ENCODE results near the gene PHF19.
A peak's percentile ranks its signal among the peaks of the same experiment; 100 is the strongest.

PHF19 gene

DNA sequence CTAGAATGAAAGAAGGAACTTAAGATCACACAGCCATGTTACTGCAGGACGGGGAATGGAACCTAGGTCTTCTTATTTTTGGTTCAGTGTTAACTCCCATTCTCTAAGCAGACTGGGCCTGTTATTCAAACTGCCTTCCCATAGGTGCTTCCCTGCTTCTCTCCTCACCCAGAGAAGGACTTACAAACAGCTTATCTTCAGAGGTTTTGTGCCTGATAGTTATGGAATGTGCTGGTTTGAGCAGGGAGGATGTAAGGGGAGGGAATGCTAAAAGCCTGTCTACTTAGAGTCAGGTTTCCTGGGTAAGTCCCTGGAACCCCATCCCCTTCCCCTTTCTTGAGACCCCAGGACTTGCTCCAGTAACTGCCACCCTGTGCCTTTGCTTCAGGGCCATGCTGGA lies 30.1 kb downstream of the PHF19 start:
- no peak for FAIRE-seq

DNA sequence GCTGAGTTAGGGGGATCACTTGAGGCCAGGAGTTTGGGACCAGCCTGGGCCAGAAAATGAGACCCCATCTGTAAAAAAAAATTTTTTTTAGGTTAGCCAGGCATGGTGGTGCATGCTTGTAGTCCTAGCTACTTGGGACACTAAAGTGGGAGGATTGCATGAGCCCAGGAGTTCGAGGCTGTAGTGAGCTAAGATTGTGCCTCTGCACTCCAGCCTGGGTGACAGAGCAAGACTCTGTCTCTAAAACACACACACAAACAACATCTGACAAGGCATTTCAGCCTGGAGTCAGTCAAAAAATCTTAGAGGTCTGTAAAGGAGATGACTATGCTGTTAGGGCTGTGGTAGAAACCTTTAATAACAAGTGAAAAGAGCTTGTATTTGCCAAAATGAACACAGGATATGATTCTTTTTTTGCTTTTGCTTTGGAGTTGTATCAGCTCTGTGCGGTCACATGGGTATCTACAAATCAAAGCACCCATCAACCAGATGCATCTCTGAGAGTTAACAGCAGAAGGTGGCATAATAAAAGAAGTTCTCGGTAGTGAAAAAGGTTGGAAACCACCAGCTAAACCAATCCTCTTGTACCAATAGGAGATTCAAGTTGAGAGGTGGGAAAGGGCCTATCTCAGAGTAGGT lies 30.6 kb downstream of the PHF19 start:
- no peak for FAIRE-seq

DNA sequence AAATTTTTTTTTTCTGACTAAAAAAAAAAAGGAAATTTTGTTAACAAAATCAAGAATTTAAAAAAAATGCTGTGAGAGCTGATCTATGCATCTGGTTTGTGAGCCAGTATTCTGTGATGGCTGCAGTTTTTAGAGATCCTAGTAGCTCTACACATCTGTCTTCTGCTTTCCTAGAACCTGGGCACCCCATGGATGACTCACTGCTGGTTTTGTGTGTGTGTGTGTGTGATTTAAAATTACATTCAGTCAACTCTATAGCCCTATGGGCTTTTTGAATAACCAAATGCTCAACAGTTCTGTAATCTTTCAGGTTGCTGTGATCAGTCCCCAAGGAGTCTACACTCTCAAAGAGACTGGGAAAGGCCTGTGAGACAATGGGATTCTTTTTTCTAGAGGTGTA lies 31.7 kb downstream of the PHF19 start:
- no peak for FAIRE-seq

DNA sequence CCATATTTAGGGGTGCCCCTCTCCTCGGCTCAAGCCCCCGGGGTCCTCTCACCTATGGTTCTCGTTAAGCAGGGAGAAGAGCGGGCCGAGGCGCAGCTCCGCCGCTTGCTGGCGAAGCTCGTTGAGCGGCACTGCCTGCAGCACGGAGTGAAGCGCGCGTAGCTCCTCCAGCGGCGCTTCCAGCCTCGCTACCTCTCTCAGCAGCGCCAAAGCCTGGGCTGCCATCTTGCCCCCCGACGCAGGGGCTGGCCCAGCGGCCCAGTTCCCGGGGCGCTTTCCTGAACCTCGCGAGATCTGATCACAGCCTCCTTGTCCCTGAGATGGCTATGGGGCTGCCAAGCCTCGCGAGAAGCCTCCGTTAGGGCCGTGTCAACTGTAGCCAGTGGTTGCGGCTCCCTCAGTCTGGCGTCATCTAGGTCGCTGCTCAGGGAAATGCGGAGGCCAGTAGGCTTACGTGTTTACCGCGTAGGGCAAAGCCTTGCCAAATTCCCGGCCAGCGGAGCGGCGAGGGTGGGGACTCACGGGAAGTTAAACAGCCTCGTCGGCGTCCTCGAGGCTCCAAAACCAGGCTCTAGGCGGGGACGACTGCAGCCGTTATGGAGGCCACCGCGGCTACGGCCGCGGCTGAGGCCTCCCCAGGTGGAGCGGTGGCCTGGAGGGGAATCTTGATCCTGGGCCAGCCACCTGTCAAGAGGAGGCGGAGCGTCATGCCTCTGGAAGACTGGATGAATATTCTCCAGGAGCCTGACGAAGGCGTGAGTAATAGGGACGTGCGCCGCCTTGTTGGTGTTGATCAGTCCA lies 34.1 kb downstream of the PHF19 start, which contains the start of gene PSMD5:
Gene PSMD5, minus strand, starts transcription at position 238 of the 801 bp plus-strand sequence. Its CDS starts 13 bp downstream, at position 225.
- no peak for FAIRE-seq

DNA sequence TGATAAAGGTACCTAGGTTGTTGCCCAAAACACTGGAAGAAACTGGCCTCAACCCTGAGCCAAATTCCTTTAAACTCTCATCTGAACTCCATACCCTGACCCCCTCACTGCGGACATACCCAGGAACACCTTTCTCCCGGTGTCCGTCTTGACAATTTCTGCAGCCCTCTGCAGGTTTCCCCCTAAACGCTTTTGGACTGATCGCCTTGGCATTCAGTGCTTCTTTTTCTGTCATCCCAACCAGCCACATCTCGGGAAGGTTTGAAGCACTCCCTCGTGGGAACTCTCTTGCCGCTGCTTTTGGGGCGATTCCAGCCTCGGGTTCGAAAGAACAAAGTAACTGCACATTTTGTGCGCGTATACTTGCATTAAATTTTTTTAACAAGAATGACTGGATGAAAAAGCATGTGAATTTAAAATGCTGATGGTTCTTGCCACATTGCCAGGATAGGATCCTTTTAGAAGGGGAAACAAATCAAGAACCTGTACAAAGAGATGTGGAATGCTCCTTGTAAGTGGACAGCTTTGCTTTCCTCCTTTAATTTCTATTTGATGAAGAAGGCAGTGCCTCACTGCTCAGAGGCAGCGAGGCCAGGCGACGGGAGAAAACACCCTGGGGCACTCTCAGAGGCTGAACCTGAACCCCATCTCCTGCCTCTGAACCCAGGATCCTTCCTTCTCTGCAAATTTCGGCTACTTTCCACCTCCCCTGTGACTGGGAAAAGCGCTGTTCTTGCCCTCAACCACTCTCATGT lies 34.9 kb downstream of the PHF19 start:
- FAIRE-seq = no peak

DNA sequence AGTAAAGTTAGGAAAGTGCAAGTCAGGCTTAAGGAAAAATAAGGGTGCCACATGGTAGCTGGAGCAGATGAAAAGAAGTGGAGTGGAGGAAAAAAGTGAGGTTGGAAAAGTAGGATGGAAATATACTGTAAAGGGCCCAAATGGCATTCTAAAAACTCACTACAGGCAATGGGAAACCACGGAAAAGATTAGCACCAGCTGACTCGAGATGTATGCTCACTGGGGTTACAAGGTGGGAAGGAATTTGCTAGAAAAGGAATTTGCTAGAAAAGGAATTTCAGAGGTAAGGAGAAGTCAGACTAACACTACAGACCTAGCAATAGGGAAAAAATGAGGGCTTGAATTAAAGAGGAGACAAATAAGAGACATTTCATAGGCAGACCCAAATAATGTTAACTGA lies 37.8 kb downstream of the PHF19 start:
- FAIRE-seq = no peak

DNA sequence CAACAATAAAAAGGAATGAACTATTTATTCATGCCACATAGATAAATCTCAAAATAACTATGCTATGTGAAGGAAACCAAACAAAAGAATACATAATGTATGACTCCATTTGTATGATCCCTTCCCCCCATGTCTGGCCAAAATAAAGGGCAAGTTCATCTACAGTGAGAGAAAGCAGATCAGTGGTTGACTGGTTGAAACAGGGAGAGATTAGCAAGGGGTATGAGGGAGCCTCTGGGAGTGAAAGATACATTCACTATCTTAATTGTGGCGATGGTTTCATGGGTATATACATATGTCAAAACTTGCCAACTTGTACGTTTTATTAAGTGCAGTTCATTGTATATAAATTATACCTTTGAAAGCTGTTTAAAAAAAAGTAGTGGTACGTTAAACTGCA lies 39.1 kb downstream of the PHF19 start:
- FAIRE-seq = no peak

DNA sequence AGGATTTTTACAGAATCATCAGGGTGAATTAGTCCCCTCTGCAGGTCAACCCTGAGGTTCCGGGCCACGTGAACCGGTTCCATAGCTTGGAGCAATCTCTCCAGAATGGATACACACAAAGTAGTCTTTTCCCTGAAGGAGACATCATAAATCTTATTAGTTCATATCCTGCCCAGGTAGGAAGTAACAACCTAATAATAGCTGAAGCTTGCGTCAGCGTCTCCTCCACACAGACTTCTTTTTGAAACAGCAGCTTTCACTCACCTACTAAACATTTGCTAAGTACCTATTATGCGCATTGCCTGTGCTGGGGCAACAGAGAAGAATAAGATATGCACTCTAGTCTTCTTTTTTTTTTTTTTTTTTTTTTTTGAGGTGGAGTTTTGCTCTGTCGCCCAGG lies 43.7 kb downstream of the PHF19 start:
- FAIRE-seq = no peak

DNA sequence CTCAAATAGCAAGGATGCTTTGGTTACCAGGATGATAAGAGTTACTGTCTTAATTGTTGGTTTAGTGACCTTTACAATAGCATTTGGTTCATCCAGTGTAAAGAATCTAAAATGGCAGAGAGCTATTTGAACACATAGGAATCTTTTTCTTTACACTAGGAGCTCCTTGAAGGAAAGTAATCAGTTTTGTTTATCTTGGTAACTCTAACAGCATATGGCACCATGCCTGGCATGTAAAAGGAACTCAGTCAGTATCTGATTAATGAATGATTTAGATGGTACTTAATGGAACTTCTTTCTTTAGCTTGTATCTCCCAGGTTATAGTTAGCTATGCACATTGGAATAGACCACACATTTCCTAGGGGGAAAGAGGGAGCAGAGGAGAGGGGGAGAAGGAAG lies 44.2 kb downstream of the PHF19 start:
- FAIRE-seq = no peak

DNA sequence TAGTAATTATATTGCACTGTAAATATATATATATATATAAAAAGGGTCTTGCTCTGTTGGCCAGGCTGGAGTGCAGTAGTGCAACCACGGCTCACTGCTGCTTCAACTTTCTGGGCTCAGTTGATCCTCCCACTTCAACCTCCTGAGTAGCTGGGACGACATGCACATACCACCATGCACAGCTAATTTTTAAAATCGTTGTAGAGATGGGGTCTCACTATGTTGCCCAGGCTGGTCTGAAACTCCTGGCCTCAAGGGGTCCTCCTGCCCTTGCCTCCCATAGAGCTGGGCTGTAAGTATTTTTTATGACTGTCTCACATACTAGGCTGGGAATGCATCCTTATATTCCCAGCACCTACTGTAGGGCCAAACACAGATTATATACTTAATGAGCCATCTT lies 46.1 kb downstream of the PHF19 start:
- FAIRE-seq = no peak

DNA sequence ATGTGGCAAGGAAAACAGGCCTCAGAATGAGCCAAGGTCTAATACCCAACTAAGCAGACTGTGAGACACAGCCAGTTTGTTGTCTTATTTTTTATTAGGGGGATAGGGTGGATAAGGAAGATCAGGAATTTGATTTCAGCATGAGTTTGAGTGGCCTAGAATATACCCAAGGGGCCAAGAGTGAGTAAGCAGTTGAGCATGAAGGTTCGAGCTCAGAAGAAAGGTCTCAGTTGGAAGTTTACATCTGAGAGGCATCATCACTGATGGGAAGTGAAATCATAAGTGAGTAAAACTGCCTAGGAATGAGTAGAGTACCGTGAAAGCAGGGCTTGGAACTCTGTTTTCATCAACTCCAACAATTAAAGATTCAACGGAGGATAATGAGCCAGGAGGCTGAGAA lies 46.8 kb downstream of the PHF19 start:
- no peak for FAIRE-seq

DNA sequence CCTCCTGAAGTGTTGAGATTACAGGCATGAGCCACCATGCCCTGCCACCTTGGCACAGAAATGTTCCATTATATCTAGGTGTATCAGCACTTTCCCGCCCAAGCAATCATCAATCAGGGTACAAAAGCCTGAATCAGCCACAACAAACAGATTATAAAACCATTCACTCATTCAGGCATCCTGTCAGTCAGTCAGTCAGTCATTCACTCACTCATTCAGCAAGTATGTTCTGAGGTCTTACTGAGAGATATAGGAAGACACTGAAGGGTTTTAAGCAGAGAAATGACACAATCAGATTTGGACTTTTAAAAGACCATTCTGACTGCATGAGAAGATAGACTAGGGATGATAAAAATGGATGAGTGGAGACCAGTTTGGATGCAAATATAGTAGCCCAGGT lies 47.3 kb downstream of the PHF19 start:
- FAIRE-seq = no peak

DNA sequence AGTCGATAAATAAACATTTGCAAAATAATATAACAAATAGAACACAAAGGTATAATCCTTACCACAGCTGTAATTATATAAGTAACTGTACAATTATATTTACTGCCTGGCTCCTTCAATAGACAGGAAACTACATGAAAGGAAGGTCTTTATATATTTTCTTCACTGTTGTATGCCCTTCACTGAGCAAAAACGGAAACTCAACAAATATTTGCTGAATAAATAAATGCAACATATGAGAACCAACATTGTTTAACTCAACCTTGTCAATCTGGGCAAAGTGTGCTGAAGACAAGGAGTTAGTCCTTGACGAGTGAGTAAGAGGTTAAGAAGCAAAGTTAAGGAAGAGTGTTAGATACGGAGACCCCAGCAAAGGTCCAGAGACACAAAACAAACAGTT lies 56.9 kb downstream of the PHF19 start:
- no peak for FAIRE-seq

DNA sequence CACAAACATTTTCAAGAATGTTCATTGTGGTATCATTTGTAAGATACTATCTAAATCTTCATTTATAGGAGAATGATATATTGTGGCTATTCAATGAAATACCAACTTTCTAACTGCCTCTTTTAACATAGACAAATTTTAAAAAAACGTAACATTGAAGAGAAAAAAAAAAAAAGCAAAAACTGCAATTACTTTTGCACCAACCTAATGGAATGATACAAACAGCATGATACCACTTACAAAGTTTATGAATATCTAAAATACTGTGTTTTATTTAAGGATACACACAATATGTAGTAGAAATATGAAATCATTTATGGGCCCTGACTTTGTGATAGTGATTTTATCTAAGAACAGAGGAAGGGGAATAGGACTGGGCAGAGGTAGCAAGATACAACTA lies 58.4 kb downstream of the PHF19 start:
- FAIRE-seq = peak; percentile 23

DNA sequence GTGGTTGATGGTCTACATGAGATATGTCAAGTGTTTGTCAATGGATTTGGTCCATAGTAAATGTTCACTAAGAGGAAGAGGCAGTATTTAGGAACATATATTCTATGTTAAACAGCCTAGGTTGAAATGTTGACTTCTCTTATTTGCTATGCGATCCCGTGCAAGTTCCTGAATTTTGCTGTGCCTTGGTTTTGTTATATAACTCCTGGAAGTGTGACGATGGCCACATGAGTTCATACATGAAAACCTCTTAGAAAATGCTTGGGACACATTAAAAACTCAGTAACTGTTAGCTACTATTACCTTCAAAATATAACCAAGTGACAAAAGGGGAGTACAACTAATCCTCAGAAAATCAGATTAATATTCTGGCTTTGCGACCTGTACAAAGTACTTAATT lies 61.9 kb downstream of the PHF19 start:
- FAIRE-seq = no peak

DNA sequence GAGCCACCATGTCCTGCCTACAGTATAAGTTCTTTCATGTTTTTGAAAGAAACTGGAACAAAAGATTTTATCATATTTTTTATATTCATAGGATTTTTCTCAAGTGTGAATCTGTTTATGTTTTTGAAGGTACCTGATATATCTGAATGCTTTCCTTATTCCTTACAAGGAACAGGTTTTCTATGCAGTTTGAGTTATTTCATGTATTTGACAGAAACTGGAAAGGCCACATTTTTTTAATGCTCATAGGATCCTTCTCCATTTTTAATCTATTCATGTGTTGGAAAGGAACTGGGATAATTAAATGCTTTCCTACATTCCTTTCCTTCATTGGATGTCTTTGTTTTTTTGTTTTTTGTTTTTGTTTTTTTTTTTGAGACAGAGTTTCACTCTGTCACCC lies 68.1 kb downstream of the PHF19 start:
- FAIRE-seq = no peak

DNA sequence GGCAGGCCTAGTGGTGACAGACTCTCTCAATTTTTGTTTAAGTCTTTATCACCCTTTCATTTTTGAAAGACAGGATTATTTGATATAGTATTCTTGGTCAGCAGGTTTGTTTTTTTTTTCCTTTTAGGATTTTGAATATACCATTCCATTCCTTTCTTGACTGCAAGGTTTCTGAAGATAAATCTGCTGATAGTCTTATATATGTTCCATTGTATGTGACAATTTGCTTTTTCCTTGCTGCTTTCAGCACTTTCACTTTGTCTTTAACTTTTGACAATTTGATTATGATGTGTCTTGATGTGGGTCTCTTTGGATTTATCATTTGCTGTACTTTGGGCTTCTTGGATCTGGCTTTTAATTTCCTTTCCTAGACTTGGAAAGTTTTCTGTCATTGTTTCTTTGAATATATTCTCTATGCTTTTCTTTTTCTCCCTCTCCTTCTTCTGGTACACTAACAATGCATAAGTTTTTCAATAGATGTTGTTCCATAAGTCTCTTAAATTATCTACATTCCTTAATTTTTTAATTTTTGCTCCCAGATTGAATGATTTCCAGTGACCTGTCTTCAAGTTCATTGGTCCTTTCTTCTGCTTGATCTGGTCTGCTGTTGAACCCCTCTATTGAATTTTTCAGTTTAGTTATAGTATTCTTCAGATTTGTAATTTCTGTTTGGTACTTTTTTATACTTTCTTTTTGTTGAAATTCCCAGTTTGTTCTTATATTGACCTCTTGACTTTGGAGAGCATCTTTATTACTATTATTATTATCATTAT lies 69.2 kb downstream of the PHF19 start:
- no peak for FAIRE-seq
